ENCODE measurements around the gene GAPDH.
"Not testable (repeated sequence)": the region's sequence is repeated elsewhere in the genome, so short reads cannot be mapped to it uniquely, and the experiment has no call there.

Gene GAPDH

DNA sequence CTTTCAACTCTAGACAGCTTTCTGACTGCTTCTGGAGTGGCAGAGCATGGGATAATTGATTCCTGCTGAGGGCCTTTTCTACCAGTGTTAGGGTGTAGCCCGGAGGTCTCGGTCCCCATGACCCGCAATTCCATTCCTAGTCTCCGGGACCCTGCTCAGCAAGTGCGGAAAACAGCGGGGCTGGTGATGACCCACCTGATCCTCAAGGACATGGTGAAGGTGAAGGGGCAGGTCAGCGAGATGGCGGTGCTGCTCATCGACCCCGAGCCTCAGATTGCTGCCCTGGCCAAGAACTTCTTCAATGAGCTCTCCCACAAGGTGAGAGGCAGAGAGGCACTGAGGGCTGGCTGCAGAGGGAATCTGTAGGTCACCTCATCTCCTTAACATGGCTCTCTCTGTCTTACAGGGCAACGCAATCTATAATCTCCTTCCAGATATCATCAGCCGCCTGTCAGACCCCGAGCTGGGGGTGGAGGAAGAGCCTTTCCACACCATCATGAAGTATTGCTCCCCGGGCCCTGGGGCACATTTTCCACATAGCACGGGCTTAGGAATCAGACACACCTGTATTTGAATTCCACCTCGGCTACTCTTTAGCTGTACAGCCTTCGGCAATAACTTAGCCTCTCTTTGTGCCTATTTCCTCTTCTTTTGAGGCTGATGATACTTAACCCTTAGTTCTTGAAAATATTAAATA, 5.6 kb upstream of the GAPDH start:
- DNase-seq (ENCODE audit: insufficient read length, low spot score) (no peak), FAIRE-seq (no peak)

DNA sequence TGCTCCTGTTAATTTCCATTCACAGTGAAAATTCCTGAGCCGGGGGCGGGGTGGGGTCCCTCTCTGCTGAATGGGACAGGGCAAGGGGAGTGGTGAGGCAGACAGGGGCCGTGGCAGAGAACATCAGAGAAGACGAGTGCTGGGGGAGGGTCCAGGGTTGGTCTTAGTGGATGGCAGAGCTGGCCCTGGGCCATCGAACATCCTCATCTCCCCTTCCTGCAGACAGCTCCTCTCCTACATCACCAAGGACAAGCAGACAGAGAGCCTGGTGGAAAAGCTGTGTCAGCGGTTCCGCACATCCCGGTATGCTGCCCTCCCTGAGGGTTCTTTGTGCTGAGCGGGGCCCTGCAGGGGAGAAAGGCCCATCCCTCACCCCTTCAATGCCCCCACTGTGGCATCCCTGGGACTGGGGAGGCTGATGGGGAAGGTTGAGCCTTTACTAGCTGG, 5.0 kb upstream of the GAPDH start:
- DNase-seq (ENCODE audit: insufficient read length, low spot score) = no peak
- FAIRE-seq = no peak

DNA sequence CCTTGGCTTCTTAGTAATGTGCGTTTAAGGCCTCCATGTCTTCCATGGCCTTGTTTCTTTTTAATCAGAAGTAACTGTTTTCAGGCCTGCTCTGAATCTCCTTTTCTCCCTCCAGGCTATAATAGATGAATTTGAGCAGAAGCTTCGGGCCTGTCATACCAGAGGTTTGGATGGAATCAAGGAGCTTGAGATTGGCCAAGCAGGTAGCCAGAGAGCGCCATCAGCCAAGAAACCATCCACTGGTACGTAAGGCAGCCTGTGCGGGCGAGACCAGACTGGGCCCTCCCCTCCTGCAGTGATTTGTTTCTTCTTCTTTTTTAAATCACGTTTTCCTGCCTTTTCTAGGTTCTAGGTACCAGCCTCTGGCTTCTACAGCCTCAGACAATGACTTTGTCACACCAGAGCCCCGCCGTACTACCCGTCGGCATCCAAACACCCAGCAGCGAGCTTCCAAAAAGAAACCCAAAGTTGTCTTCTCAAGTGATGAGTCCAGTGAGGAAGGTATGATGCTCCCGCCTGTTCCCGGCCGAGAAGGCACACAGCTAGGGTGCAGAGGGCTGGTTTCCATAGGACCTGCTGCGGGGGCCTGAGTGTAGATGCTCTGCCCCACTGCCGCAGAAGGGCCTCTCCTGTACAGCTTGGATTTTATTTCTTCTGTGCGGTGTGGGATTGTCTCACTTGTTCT, 3.6 kb upstream of the GAPDH start:
- DNase-seq (ENCODE audit: insufficient read length, low spot score) (no peak), FAIRE-seq (no peak)

DNA sequence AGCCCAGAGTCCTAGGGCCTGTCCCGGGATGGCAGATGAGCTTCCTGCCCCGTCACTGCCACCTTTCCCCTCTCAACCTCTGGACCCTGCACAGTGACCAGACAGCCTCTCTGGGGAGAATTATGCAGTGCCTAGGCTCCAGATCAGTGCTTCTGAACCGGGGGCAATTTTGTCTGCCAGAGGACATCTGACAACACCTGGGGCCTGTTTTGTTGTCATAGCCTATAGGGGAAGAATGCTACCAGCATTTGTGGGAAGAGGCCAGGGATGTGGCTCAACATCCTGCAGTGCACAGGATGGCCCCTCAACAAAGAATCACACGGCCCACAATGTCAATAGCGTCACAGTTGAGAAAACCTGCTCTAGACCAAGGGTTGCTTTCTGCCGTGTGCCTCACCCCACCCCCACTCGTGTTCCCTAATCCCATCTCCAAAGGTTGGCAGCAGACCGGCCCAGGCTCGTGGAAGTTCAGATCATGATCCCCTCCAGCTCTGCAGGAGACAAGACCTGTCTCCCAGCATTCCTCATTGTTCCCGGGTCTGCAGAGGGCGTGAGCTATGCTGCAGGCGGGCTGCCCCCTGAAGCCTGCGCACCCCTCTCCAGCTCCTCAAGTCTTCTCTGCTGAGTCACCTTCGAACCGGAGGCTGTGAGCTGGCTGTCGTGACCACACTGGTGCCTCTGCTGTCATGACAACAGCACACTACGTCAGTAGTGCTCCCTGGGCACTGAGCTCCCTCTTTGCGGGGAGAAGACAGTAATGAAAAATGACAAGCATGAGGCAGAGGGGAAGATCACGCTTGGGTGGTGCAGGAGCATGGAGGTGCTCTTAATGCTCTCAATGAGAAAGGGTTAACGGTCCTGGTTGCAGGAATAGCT, 2.0 kb upstream of the GAPDH start:
- DNase-seq (ENCODE audit: insufficient read length, low spot score) (peak; percentile 97), FAIRE-seq (peak; percentile 96)

DNA sequence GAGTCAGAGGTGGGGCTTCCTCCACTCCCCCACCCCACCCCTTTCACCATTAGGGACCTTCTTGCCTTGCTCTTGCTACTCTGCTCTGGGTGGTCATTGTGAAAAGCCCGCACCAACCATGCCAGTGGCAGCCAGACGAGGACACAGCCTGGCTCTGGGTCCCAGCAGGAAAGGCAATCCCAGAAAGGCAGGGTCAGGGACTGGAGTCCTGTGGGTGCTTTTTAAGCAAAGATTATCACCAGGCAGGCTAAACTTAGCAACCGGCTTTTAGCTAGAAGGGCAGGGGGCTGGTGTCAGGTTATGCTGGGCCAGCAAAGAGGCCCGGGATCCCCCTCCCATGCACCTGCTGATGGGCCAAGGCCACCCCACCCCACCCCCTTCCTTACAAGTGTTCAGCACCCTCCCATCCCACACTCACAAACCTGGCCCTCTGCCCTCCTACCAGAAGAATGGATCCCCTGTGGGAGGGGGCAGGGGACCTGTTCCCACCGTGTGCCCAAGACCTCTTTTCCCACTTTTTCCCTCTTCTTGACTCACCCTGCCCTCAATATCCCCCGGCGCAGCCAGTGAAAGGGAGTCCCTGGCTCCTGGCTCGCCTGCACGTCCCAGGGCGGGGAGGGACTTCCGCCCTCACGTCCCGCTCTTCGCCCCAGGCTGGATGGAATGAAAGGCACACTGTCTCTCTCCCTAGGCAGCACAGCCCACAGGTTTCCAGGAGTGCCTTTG, 1.2 kb upstream of the GAPDH start:
- DNase-seq (ENCODE audit: insufficient read length, low spot score) = peak; percentile 83
- FAIRE-seq = peak; percentile 91

DNA sequence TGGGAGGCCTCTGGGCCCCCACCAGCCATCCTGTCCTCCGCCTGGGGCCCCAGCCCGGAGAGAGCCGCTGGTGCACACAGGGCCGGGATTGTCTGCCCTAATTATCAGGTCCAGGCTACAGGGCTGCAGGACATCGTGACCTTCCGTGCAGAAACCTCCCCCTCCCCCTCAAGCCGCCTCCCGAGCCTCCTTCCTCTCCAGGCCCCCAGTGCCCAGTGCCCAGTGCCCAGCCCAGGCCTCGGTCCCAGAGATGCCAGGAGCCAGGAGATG, 729 bp upstream of the GAPDH start:
- DNase-seq (ENCODE audit: insufficient read length, low spot score) = no peak
- FAIRE-seq = no peak

- FAIRE-seq = no peak
- DNase-seq (ENCODE audit: insufficient read length, low spot score) = no peak
Measured at GRCh38 chr12:6534695-6534944, 303 bp downstream of the GAPDH start.

DNA sequence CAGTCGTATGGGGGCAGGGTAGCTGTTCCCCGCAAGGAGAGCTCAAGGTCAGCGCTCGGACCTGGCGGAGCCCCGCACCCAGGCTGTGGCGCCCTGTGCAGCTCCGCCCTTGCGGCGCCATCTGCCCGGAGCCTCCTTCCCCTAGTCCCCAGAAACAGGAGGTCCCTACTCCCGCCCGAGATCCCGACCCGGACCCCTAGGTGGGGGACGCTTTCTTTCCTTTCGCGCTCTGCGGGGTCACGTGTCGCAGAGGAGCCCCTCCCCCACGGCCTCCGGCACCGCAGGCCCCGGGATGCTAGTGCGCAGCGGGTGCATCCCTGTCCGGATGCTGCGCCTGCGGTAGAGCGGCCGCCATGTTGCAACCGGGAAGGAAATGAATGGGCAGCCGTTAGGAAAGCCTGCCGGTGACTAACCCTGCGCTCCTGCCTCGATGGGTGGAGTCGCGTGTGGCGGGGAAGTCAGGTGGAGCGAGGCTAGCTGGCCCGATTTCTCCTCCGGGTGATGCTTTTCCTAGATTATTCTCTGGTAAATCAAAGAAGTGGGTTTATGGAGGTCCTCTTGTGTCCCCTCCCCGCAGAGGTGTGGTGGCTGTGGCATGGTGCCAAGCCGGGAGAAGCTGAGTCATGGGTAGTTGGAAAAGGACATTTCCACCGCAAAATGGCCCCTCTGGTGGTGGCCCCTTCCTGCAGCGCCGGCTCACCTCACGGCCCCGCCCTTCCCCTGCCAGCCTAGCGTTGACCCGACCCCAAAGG, 804 bp downstream of the GAPDH start:
- peak; percentile 66 for DNase-seq (ENCODE audit: insufficient read length, low spot score)
- FAIRE-seq = peak; percentile 33

DNA sequence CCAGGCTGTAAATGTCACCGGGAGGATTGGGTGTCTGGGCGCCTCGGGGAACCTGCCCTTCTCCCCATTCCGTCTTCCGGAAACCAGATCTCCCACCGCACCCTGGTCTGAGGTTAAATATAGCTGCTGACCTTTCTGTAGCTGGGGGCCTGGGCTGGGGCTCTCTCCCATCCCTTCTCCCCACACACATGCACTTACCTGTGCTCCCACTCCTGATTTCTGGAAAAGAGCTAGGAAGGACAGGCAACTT, 1.3 kb downstream of the GAPDH start:
- FAIRE-seq (no peak), DNase-seq (ENCODE audit: insufficient read length, low spot score) (no peak)

DNA sequence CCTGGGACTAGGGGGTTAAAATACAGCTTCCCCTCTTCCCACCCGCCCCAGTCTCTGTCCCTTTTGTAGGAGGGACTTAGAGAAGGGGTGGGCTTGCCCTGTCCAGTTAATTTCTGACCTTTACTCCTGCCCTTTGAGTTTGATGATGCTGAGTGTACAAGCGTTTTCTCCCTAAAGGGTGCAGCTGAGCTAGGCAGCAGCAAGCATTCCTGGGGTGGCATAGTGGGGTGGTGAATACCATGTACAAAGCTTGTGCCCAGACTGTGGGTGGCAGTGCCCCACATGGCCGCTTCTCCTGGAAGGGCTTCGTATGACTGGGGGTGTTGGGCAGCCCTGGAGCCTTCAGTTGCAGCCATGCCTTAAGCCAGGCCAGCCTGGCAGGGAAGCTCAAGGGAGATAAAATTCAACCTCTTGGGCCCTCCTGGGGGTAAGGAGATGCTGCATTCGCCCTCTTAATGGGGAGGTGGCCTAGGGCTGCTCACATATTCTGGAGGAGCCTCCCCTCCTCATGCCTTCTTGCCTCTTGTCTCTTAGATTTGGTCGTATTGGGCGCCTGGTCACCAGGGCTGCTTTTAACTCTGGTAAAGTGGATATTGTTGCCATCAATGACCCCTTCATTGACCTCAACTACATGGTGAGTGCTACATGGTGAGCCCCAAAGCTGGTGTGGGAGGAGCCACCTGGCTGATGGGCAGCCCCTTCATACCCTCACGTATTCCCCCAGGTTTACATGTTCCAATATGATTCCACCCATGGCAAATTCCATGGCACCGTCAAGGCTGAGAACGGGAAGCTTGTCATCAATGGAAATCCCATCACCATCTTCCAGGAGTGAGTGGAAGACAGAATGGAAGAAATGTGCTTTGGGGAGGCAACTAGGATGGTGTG, 1.9 kb downstream of the GAPDH start:
- DNase-seq (ENCODE audit: insufficient read length, low spot score) (no peak), FAIRE-seq (no peak)

DNA sequence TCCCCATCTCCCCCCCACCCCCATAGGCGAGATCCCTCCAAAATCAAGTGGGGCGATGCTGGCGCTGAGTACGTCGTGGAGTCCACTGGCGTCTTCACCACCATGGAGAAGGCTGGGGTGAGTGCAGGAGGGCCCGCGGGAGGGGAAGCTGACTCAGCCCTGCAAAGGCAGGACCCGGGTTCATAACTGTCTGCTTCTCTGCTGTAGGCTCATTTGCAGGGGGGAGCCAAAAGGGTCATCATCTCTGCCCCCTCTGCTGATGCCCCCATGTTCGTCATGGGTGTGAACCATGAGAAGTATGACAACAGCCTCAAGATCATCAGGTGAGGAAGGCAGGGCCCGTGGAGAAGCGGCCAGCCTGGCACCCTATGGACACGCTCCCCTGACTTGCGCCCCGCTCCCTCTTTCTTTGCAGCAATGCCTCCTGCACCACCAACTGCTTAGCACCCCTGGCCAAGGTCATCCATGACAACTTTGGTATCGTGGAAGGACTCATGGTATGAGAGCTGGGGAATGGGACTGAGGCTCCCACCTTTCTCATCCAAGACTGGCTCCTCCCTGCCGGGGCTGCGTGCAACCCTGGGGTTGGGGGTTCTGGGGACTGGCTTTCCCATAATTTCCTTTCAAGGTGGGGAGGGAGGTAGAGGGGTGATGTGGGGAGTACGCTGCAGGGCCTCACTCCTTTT, 2.7 kb downstream of the GAPDH start:
- no peak for FAIRE-seq
- DNase-seq (ENCODE audit: insufficient read length, low spot score) = no peak

DNA sequence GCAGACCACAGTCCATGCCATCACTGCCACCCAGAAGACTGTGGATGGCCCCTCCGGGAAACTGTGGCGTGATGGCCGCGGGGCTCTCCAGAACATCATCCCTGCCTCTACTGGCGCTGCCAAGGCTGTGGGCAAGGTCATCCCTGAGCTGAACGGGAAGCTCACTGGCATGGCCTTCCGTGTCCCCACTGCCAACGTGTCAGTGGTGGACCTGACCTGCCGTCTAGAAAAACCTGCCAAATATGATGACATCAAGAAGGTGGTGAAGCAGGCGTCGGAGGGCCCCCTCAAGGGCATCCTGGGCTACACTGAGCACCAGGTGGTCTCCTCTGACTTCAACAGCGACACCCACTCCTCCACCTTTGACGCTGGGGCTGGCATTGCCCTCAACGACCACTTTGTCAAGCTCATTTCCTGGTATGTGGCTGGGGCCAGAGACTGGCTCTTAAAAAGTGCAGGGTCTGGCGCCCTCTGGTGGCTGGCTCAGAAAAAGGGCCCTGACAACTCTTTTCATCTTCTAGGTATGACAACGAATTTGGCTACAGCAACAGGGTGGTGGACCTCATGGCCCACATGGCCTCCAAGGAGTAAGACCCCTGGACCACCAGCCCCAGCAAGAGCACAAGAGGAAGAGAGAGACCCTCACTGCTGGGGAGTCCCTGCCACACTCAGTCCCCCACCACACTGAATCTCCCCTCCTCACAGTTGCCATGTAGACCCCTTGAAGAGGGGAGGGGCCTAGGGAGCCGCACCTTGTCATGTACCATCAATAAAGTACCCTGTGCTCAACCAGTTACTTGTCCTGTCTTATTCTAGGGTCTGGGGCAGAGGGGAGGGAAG, 3.5 kb downstream of the GAPDH start:
- FAIRE-seq = peak; percentile 28
- not testable (repeated sequence) for DNase-seq (ENCODE audit: insufficient read length, low spot score)

DNA sequence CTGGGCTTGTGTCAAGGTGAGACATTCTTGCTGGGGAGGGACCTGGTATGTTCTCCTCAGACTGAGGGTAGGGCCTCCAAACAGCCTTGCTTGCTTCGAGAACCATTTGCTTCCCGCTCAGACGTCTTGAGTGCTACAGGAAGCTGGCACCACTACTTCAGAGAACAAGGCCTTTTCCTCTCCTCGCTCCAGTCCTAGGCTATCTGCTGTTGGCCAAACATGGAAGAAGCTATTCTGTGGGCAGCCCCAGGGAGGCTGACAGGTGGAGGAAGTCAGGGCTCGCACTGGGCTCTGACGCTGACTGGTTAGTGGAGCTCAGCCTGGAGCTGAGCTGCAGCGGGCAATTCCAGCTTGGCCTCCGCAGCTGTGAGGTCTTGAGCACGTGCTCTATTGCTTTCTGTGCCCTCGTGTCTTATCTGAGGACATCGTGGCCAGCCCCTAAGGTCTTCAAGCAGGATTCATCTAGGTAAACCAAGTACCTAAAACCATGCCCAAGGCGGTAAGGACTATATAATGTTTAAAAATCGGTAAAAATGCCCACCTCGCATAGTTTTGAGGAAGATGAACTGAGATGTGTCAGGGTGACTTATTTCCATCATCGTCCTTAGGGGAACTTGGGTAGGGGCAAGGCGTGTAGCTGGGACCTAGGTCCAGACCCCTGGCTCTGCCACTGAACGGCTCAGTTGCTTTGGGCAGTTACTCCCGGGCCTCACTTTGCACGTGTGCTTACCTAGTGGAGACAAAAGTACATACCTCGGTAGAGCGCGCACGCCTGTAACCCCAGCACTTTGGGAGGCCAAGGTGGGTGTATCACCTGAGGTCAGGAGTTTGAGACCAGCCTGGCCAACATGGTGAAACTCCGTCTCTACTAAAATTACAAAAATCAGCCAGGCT, 4.3 kb downstream of the GAPDH start:
- FAIRE-seq (no peak), DNase-seq (ENCODE audit: insufficient read length, low spot score) (no peak)

GRCh38 chr12:6539314-6539682, 5.0 kb downstream of the GAPDH start:
- DNase-seq (ENCODE audit: insufficient read length, low spot score) (no peak), FAIRE-seq (no peak)

DNA sequence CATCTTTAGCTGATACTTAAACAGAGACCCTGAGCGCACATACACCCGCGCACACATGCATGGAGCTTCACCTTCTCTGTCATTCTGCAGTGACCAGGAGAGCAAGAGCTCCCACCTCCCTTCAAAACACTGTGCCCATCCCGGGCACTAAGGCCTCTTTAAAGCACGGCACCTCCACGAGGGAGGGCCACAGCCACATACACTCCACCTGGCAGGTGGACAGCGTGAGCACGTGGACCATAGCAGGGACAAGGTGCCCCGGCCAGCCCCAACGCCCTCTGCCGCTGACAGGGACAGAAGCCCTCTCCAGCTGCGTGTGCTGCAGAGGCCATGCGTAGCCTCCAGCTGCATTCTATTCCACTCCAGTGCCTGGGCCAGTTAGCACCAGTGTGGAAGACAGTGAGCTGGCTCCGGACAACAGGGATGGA, 5.4 kb downstream of the GAPDH start:
- DNase-seq (ENCODE audit: insufficient read length, low spot score) (no peak), FAIRE-seq (no peak)

GRCh38 chr12:6540181-6540877, 6.0 kb downstream of the GAPDH start:
- peak; percentile 96 for DNase-seq (ENCODE audit: insufficient read length, low spot score)

More at GRCh38 chr12:6540181-6540877, 6.0 kb downstream of the GAPDH start:
- FAIRE-seq = peak; percentile 92
